Ovary (tissue), 3 donors: ENCODE results near the gene ARHGEF11.

Experiments used
- EP300 ChIP-seq: sonication (generic); formaldehyde crosslinking; IDR thresholded peaks from one replicate; pipeline ENCODE4 v1.6.1; 2017; ENCODE audit warnings: antibody characterized with exemption
- POLR2A ChIP-seq: fragments of 450-650 bp; IDR thresholded peaks from one replicate; pipeline ENCODE4 v1.6.1; 2017; ENCODE audit warnings: antibody characterized with exemption, mild to moderate bottlenecking, moderate library complexity
- TF ChIP-seq, protein P1 (sequence below), 3 donors: fragments of 450-650 bp in 2 of 3; fragments of 200-600 bp in 1 of 3; IDR thresholded peaks; one replicate each; pipeline versions ENCODE4 v1.5.1 to v1.8.0; 2016 to 2022; ENCODE audit warnings: antibody characterized with exemption in 3 of 3, mild to moderate bottlenecking in 1 of 3
- donor health status: DM: no; HTN: no; CAD: no.

GRCh38 chr1:157043685-157044084, 1.9 kb downstream of the ARHGEF11 start:
- TF ChIP-seq POLR2A (no peak), EP300 (no peak)
- TF ChIP-seq, protein P1, sequence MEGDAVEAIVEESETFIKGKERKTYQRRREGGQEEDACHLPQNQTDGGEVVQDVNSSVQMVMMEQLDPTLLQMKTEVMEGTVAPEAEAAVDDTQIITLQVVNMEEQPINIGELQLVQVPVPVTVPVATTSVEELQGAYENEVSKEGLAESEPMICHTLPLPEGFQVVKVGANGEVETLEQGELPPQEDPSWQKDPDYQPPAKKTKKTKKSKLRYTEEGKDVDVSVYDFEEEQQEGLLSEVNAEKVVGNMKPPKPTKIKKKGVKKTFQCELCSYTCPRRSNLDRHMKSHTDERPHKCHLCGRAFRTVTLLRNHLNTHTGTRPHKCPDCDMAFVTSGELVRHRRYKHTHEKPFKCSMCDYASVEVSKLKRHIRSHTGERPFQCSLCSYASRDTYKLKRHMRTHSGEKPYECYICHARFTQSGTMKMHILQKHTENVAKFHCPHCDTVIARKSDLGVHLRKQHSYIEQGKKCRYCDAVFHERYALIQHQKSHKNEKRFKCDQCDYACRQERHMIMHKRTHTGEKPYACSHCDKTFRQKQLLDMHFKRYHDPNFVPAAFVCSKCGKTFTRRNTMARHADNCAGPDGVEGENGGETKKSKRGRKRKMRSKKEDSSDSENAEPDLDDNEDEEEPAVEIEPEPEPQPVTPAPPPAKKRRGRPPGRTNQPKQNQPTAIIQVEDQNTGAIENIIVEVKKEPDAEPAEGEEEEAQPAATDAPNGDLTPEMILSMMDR (IDR thresholded peaks at IDR 0.05), result no peak
